Measurements from ENCODE around the gene PLXDC2.
A peak's percentile ranks its signal among the peaks of the same experiment; 100 is the strongest.
"Not testable (repeated sequence)": the region's sequence is repeated elsewhere in the genome, so short reads cannot be mapped to it uniquely, and the experiment has no call there.

PLXDC2 gene

GRCh38 chr10:19974554-19974953 is 158.3 kb downstream of the PLXDC2 start:
- FAIRE-seq (no peak), DNase-seq (ENCODE audit: insufficient read length) (no peak)
- no peak for TF ChIP-seq TAF1 (IDR thresholded peaks at IDR 0.05; ENCODE audit: borderline replicate concordance, low read depth, low read length)
- no peak for TF ChIP-seq POLR2A (IDR thresholded peaks at IDR 0.05; ENCODE audit: low read depth, low read length)
- TF ChIP-seq POLR2AphosphoS5 (IDR thresholded peaks at IDR 0.05; ENCODE audit: low read depth, low read length) = no peak

DNA sequence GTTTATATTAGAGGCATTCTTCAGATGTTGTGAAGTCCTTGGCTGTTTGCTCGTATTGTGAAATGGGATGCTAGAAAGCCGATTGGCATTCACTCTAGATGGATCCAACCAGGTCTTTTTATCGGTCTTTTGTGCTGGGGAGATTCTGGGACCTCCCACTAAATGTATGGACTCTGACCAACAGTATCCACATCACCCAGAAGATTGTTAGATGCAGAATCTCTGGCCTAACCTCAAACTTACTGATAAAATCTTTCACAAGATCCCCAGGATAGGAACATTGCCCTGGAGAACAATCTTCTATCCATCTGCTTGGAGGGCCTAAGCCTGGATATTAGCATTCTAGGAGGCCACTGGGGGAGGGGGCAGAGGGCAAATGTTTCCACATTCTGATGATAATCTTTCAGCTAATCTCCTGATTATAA is 160.9 kb downstream of the PLXDC2 start:
- DNase-seq (ENCODE audit: insufficient read length) (no peak), FAIRE-seq (no peak)
- TF ChIP-seq POLR2A (IDR thresholded peaks at IDR 0.05; ENCODE audit: low read depth, low read length) = no peak
- TF ChIP-seq TAF1 (IDR thresholded peaks at IDR 0.05; ENCODE audit: borderline replicate concordance, low read depth, low read length) = no peak
- TF ChIP-seq POLR2AphosphoS5 (IDR thresholded peaks at IDR 0.05; ENCODE audit: low read depth, low read length) = no peak

DNA sequence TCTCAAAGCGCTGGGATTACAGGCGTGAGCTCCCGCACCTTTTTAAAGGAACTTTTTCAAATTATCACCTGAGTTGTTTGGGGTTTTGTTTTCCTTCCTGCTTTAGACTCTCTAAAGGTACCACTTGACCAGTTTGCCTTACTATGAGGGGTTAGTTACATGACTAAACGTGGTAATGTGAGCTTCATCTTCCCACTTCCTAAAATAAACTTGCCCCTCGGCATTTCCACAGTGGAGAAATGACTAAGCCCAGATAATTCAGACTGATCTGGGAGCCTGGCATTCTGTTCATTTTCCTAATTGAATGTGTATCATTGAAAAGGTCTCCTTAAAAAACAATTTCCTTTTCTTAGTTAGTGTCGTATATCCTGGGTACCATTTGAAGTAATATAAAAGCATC is 163.4 kb downstream of the PLXDC2 start:
- TF ChIP-seq POLR2A (IDR thresholded peaks at IDR 0.05; ENCODE audit: low read depth, low read length) = no peak
- no peak for TF ChIP-seq TAF1 (IDR thresholded peaks at IDR 0.05; ENCODE audit: borderline replicate concordance, low read depth, low read length)
- no peak for TF ChIP-seq POLR2AphosphoS5 (IDR thresholded peaks at IDR 0.05; ENCODE audit: low read depth, low read length)
- DNase-seq (ENCODE audit: insufficient read length) = no peak
- no peak for FAIRE-seq

GRCh38 chr10:19983880-19984565 is 167.8 kb downstream of the PLXDC2 start:
- DNase-seq (ENCODE audit: insufficient read length) (no peak), FAIRE-seq (no peak)
- no peak for TF ChIP-seq POLR2AphosphoS5 (IDR thresholded peaks at IDR 0.05; ENCODE audit: low read depth, low read length)
- TF ChIP-seq POLR2A (IDR thresholded peaks at IDR 0.05; ENCODE audit: low read depth, low read length) = no peak
- no peak for TF ChIP-seq TAF1 (IDR thresholded peaks at IDR 0.05; ENCODE audit: borderline replicate concordance, low read depth, low read length)

- FAIRE-seq = no peak
- no peak for DNase-seq (ENCODE audit: insufficient read length)
- TF ChIP-seq POLR2A (IDR thresholded peaks at IDR 0.05; ENCODE audit: low read depth, low read length) = no peak
- TF ChIP-seq TAF1 (IDR thresholded peaks at IDR 0.05; ENCODE audit: borderline replicate concordance, low read depth, low read length) = no peak
- no peak for TF ChIP-seq POLR2AphosphoS5 (IDR thresholded peaks at IDR 0.05; ENCODE audit: low read depth, low read length)
Measured at GRCh38 chr10:19985745-19986144, 169.5 kb downstream of the PLXDC2 start.

GRCh38 chr10:19986591-19986990 is 170.4 kb downstream of the PLXDC2 start:
- DNase-seq (ENCODE audit: insufficient read length) = no peak
- FAIRE-seq = no peak
- TF ChIP-seq POLR2A (IDR thresholded peaks at IDR 0.05; ENCODE audit: low read depth, low read length) = no peak
- TF ChIP-seq POLR2AphosphoS5 (IDR thresholded peaks at IDR 0.05; ENCODE audit: low read depth, low read length) = no peak
- TF ChIP-seq TAF1 (IDR thresholded peaks at IDR 0.05; ENCODE audit: borderline replicate concordance, low read depth, low read length) = no peak

GRCh38 chr10:19987931-19988330 is 171.7 kb downstream of the PLXDC2 start:
- FAIRE-seq = no peak
- DNase-seq (ENCODE audit: insufficient read length) = no peak
- no peak for TF ChIP-seq TAF1 (IDR thresholded peaks at IDR 0.05; ENCODE audit: borderline replicate concordance, low read depth, low read length)

DNA sequence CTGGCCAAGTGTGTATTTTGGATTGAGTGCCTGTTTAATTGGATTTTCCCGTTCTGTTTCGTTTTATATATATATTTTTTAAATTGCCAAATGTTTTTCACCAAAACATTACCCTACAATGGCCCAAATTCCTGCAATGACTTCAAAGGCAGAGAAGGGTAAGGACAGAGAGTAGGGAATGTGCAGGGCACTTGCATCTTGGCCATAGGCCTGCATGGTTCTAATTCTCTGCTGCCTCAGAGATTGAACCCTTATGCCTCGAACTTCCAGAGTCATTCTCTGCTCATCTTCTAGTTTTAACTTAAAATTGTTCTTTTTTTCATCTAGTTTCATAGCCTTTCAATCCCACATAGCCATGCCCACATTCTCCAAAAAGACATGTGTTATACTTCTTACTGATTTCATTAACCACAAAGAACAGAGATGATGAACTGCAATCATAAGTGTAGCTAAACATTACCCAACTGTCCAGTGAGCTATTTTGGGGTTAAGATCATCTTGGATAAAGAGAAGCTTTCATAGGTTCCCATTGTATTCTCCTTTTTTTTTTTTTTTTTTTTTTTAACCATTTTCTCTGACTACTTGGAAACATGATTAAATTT is 177.6 kb downstream of the PLXDC2 start:
- no peak for DNase-seq (ENCODE audit: insufficient read length)
- no peak for FAIRE-seq
- TF ChIP-seq TAF1 (IDR thresholded peaks at IDR 0.05; ENCODE audit: borderline replicate concordance, low read depth, low read length) = no peak
- no peak for TF ChIP-seq POLR2AphosphoS5 (IDR thresholded peaks at IDR 0.05; ENCODE audit: low read depth, low read length)
- no peak for TF ChIP-seq POLR2A (IDR thresholded peaks at IDR 0.05; ENCODE audit: low read depth, low read length)

GRCh38 chr10:19998482-19998881 is 182.2 kb downstream of the PLXDC2 start:
- DNase-seq (ENCODE audit: insufficient read length) (no peak), FAIRE-seq (no peak)
- TF ChIP-seq POLR2A (IDR thresholded peaks at IDR 0.05; ENCODE audit: low read depth, low read length) (no peak), POLR2AphosphoS5 (IDR thresholded peaks at IDR 0.05; ENCODE audit: low read depth, low read length) (no peak), TAF1 (IDR thresholded peaks at IDR 0.05; ENCODE audit: borderline replicate concordance, low read depth, low read length) (no peak)

- DNase-seq (ENCODE audit: insufficient read length) = no peak
- TF ChIP-seq POLR2AphosphoS5 (IDR thresholded peaks at IDR 0.05; ENCODE audit: low read depth, low read length) (no peak), TAF1 (IDR thresholded peaks at IDR 0.05; ENCODE audit: borderline replicate concordance, low read depth, low read length) (no peak), POLR2A (IDR thresholded peaks at IDR 0.05; ENCODE audit: low read depth, low read length) (no peak)
- no peak for FAIRE-seq
Measured at GRCh38 chr10:19999431-19999830, 183.2 kb downstream of the PLXDC2 start.

GRCh38 chr10:20002026-20002425 is 185.8 kb downstream of the PLXDC2 start:
- DNase-seq (ENCODE audit: insufficient read length); FAIRE-seq: not testable (repeated sequence)

DNA sequence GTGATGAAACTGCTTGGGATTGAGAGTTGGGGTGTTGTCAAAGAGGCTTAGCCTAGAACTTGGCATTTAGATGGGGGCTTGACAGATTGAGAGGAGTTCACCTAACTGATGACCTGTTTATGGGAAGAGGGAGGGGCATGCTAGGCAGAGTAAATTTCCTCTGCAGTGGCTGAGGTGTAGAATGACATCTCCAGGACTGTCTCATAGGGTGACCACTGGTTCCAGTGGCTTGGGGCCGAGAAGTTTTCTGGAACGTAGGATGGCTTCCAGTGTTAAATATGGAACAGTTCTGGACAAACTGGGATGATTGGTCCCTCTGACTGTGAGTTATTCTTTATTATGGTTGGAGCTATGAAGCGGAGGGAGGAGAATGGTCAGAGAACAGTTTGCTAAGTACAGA is 186.4 kb downstream of the PLXDC2 start:
- DNase-seq (ENCODE audit: insufficient read length) (no peak), FAIRE-seq (peak; percentile 68)
- no peak for TF ChIP-seq POLR2AphosphoS5 (IDR thresholded peaks at IDR 0.05; ENCODE audit: low read depth, low read length)
- no peak for TF ChIP-seq POLR2A (IDR thresholded peaks at IDR 0.05; ENCODE audit: low read depth, low read length)

All from GM12892 (cell line).